GM18868 (cell line): Measurements from ENCODE around the gene BAIAP2.

ENCODE experiments used
- ATAC-seq: cut with Tn5 transposase; IDR thresholded peaks from one replicate; pipeline ENCODE4 v1.9.1; 2021; ENCODE audit warnings: mild to moderate bottlenecking, moderate library complexity; ENCODE audit not compliant: unreplicated experiment

Gene BAIAP2

GRCh38 chr17:81102352-81102751 is 67.4 kb downstream of the BAIAP2 start:
- no peak for ATAC-seq

DNA sequence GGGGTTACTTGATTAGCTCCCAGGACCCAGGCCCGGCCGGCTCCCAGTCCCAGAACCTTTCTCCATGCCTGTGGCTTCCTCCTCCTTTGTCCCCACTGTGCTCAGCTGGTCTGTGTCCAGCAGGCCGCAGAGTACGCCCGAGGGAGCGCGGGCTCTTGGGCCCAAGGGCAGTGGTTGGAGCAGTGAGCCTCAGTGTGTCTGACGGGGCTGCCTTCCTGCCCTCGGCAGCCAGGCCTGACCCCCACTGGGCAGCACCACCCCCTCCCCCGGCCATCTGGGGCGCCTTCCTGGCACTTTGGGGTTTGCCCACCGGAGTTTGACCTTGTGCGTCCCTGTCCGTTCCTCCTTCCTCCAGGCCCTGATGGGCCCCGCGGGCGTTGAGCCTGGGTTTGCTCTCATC is 67.9 kb downstream of the BAIAP2 start:
- ATAC-seq = no peak

- no peak for ATAC-seq
These were observed 68.4 kb downstream of the BAIAP2 start for GRCh38 chr17:81103379-81103778.

DNA sequence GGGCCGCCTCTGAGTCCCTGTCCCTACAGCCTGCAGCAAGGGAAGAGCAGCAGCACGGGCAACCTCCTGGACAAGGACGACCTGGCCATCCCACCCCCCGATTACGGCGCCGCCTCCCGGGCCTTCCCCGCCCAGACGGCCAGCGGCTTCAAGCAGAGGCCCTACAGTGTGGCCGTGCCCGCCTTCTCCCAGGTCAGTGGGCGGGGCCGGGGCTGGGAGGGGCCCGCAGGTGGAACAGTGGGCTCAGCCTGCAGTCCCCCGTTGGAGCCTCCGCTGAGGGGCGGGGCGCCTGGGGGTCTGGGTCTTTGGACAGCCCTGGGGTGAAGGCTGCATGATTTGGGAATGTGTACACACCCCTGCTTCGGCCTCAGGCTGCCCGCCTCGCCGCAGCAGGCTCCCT is 71.8 kb downstream of the BAIAP2 start:
- ATAC-seq = no peak

- no peak for ATAC-seq
These were observed 73.3 kb downstream of the BAIAP2 start for GRCh38 chr17:81108220-81108619.

DNA sequence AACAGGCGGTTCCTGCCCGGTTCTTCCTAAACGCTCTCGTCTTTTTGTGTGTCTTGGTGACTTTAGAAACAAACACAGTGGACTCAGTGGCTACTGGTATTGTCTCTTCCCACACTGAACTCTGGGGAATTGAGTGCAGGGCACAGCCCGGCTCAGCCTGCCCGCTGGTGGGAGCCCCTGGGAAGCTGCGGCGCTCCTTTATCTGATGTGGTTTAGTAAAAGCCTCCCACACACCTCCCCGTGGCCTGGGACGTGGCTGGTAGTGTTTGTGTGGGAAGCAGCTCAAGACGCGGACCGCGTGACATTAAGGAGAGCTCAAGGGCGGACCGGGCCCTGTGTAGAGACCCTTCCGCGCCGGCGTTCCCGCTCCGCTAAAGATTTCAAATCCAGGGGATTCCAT is 75.0 kb downstream of the BAIAP2 start:
- ATAC-seq = no peak

GRCh38 chr17:81110488-81111040 is 75.6 kb downstream of the BAIAP2 start:
- no peak for ATAC-seq

DNA sequence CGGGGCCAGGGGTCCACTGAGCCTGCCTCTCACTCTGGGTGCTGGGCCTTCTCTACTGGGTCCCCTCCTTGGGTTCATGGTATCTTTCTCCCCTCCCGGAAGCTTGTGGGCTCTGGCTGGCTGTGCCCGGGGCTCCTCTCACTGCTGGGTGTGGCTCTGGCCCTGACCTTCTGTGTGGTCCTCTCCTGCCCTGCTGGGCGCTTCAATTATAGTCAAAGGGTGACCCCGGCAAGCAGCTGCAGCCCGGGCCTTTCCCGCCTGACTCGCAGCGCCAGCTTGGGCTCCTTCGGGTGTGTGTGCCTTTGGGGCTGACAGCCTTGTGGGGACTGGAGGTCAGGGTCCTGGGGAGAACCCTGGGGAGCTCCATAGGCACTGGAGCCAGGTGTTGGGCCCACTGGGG is 76.1 kb downstream of the BAIAP2 start:
- no peak for ATAC-seq

- ATAC-seq = no peak
These were observed 77.5 kb downstream of the BAIAP2 start for GRCh38 chr17:81112450-81112849.

DNA sequence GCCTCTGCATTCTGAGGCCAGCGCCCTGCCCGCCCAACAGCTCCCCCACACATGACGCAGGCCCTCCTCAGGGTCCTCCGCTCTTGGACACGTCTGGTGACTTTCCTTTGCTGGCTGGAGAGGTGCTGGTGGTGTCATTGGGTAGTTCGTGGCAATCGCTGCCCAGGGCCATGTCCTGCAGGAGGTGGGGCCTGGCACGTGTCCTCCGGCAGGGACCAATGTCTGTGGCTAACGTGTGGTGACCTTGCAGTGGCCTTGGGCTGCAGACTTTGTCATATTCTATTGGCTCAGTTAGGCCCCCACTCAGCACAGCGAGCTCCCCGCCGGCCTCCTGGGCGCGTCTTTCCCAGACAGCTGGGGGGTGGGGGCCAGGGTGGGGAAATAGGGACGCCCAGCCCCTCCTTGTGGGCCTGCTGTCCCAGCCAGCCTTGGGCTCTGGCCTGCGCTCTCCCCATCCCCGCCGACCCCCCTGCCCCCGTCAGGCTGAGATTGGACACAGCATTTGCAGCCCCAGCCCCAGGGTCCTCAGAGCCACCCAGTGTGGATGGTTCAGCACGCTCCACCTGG is 78.3 kb downstream of the BAIAP2 start:
- ATAC-seq = no peak

DNA sequence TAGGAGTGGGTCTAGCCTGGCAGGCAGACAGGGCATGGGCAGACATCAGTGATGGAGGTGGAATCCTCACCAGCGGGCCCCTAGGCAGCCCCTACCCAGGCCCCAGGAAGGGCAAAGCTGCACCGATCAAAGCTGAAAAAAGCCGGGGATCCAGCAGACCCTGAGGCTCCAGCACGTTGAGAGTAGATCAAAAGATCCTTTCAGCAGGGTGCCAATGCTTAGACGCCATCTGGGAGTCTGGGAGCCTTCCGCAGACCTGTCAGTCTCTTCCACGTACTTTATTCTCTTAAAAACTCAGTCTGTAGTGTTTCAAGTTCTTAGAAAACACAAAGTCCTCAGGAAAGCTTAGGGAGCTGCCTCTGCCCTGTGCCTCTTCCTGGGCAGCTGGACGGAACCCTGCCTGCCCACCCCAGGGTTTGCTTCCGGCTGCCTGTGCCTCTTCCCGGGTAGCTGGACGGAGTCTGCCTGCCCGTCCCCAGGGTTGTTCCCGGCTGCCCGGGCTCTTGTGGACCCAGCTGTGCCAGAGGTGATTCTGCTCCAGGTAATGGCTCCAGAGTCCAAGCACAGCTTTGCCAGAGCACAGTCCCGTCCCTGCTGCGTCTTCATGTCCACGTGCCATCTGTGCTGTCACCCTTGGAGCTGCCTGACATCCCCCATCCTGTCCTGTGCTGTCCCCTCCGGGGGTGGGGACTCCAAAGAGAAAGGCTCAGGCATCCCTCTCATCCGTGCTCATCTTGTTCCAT is 79.6 kb downstream of the BAIAP2 start:
- ATAC-seq = no peak

- no peak for ATAC-seq
These were observed 80.3 kb downstream of the BAIAP2 start for GRCh38 chr17:81115219-81115618.

DNA sequence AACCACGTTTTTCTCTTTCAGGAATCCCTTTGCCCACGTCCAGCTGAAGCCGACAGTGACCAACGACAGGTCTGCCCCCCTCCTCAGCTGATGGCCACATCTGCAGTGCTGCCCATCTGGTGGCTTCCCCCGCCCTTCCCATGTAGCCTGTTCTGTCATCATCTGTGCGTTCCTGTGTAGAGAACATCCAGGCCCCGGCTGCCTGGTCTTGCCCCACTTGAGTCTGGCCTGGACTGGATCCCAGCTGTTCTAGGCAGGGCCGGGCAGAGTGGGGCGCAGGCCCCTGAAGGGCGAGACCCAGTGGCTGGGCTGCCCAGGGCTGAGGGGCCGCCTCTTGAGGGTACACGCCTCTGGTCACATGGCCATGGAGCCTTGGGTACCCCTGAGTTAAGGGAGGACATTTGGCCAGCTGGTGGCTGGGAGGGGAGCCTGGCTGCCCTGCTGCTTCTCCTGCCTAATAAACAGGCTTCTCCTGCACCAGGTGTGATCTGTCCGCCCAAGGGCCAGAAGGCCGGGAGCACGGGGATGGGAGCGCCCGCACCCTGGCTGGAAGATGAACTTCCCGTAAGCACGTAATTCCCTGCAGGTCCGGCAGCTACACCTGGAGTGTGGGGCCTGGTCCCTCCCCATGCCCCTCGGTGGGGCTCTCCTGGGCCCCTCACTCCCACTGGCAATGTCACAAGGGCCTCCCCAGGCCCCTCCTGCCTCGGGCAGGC is 81.0 kb downstream of the BAIAP2 start:
- no peak for ATAC-seq

- no peak for ATAC-seq
These were observed 81.8 kb downstream of the BAIAP2 start for GRCh38 chr17:81116704-81117103.

DNA sequence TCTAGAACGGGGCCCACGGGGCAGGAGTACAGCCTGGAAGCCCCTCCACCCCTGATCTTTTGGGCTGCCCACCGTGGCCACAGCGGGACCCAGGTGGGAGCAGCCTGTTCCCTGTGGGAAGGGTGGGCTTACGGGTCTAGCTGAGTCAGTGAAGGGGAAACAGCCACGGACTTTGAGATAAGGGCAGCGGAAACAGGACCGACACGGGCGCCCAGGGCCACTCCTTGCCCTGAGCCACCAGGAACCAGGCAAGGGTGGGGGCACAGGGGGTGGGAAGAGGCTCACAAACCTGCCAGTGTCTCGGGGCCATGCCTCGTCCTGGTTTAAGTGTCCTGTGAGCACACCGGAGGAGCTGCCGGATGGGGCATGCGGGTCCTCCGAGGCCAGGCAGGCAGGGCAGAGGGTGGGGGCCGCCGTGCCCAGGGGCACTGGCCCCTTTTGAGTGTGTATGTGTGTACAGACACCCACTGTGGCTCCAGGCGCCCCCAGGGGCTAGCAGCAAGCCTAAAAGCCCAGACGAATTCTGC is 82.8 kb downstream of the BAIAP2 start:
- no peak for ATAC-seq

DNA sequence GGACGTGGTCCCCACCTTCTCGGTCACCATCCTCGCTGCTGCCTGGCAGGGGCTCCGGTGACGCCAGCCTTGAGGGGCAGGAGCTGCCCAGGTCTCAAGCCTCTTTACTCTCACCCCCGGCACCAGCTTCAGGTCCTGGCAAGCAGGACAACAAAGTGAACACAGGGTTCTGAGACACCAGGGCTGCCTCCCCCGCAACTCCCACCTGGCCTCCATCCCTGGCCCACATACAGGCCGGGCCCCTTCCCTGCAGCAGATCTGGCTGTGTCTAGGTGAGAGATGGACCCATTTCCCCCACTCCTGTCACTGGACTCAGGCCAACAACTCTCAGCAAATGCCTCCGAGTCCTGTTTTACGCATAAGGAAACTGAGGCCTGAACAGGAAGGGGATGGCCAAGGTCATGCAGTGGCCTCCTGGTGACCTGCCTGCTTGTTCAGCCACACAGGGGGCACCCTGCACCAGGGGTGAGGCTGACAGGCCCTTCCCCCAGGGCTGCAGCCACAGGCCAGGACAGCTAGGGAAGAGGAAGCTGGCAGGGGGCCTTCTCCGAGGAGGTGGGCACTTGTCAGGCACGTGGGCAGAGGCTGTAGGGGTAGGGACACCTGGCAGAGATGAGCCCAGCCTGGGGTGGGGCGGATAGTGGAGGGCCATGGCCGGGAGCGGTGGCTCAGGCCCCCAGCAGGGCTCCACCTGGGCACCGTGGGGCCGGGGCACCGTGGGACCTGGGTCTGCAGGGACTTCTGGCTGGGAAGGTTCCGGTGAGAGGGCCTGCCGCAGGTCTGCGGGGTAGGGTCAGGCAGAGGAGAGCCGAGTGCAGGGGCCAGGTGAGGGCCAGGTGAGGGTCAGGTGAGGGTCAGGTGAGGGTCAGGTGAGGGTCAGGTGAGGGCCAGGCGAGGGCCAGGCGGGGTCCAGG is 83.6 kb downstream of the BAIAP2 start:
- ATAC-seq = no peak

GRCh38 chr17:81119223-81120148 is 84.5 kb downstream of the BAIAP2 start:
- ATAC-seq = no peak

GRCh38 chr17:81120149-81120484 is 85.2 kb downstream of the BAIAP2 start:
- ATAC-seq = no peak

- no peak for ATAC-seq
These were observed 86.0 kb downstream of the BAIAP2 start for GRCh38 chr17:81120695-81121621.
